ENCODE data around the gene FA2H. TPM values are rescaled to one million over a fixed set of nuclear protein-coding genes. Genes with fewer than 3 reads are reported as not detected.
"Not testable (repeated sequence)": the region's sequence is repeated elsewhere in the genome, so short reads cannot be mapped to it uniquely, and the experiment has no call there.

Gene FA2H
- total RNA-seq, 1 donor from 2014 or later = 3.3 TPM

DNA sequence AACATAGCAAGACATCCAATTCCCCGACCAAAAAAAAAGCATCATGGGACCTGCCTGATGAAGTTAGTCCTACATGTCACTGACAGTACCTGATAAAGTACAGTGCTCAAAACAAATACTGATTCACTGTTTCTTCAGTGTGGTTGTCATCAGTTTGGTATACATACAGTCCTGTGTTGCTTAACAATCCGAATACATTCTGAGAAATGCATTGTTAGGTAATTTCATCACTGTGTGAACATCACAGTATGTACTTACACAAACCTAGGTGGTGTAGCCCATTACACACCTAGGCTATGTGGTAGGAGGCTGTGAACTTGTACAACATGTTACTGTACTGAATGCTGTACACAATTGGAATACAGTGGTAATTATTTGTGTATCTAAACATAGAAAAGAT is 19.0 kb upstream of the FA2H start:
- TF ChIP-seq, protein P1, sequence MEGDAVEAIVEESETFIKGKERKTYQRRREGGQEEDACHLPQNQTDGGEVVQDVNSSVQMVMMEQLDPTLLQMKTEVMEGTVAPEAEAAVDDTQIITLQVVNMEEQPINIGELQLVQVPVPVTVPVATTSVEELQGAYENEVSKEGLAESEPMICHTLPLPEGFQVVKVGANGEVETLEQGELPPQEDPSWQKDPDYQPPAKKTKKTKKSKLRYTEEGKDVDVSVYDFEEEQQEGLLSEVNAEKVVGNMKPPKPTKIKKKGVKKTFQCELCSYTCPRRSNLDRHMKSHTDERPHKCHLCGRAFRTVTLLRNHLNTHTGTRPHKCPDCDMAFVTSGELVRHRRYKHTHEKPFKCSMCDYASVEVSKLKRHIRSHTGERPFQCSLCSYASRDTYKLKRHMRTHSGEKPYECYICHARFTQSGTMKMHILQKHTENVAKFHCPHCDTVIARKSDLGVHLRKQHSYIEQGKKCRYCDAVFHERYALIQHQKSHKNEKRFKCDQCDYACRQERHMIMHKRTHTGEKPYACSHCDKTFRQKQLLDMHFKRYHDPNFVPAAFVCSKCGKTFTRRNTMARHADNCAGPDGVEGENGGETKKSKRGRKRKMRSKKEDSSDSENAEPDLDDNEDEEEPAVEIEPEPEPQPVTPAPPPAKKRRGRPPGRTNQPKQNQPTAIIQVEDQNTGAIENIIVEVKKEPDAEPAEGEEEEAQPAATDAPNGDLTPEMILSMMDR (IDR thresholded peaks at IDR 0.05; ENCODE audit: unreplicated experiment) = no peak
- Mint-ChIP-seq H3K4me3 (ENCODE audit: low read depth) (no peak overlapping the region), H3K27ac (no peak overlapping the region), H3K27me3 (no peaks in the 10 kb centered on the region), H3K4me1 (ENCODE audit: low read depth) (no peaks in the 10 kb centered on the region), H3K36me3 (ENCODE audit: insufficient read depth) (no peaks in the 10 kb centered on the region), H3K9me3 (ENCODE audit: low read depth) (peaks cover 9% of the 10 kb centered on the region)
- no peak for DNase-seq (ENCODE audit: low spot score, unreplicated experiment)

DNA sequence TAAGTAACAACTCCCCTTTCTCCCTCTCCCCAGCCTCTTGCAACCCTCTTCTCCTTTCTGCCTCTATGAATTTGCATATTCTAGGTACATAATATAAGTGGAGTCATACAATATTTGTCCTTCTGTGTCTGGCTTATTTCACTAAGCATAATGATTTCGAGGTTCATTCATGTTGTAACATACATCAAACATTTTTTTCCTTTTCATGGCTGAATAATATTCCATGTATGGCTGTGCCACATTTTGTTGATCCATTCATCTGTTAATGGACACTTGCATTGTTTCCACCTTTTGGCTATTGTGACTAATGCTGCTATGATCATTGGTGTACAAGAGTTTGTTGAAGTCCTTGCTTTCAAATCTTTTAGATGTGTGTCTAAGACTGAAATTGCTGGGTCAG is 17.6 kb upstream of the FA2H start:
- no peak overlapping the region for H3K27ac Mint-ChIP-seq

DNA sequence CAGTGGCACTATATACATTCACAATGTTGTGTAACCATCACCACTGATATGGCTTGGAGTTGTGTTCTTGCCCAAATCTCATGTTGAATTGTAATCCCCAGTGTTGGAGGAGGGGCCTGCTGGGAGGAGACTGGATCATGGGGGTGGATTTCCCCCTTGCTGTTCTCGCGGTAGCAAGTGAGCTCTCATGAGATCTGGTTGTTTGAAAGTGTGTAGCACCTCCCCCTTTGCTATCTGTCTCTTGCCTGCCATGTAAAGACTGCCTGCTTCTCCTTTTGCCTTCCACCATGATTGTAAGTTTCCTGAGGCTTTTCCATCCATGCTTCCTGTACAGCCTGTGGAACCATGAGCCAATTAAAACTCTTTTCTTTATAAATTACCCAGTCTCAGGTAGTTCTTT is 17.1 kb upstream of the FA2H start:
- not testable (repeated sequence) for H3K27me3 Mint-ChIP-seq; H3K4me1 Mint-ChIP-seq (ENCODE audit: low read depth); H3K27ac Mint-ChIP-seq; DNase-seq (ENCODE audit: low spot score, unreplicated experiment); H3K4me3 Mint-ChIP-seq (ENCODE audit: low read depth); H3K9me3 Mint-ChIP-seq (ENCODE audit: low read depth); H3K36me3 Mint-ChIP-seq (ENCODE audit: insufficient read depth)

More for the DNA sequence above, 17.6 kb upstream of the FA2H start:
- H3K4me3 Mint-ChIP-seq (ENCODE audit: low read depth) = no peak overlapping the region
- peaks cover 9% of the 10 kb centered on the region for H3K9me3 Mint-ChIP-seq (ENCODE audit: low read depth)
- peaks cover 5% of the 10 kb centered on the region for H3K27me3 Mint-ChIP-seq
- TF ChIP-seq, protein P1 (IDR thresholded peaks at IDR 0.05; ENCODE audit: unreplicated experiment) = no peak
- H3K36me3 Mint-ChIP-seq (ENCODE audit: insufficient read depth) = no peaks in the 10 kb centered on the region
- H3K4me1 Mint-ChIP-seq (ENCODE audit: low read depth) = no peaks in the 10 kb centered on the region
- no peak for DNase-seq (ENCODE audit: low spot score, unreplicated experiment)

DNA sequence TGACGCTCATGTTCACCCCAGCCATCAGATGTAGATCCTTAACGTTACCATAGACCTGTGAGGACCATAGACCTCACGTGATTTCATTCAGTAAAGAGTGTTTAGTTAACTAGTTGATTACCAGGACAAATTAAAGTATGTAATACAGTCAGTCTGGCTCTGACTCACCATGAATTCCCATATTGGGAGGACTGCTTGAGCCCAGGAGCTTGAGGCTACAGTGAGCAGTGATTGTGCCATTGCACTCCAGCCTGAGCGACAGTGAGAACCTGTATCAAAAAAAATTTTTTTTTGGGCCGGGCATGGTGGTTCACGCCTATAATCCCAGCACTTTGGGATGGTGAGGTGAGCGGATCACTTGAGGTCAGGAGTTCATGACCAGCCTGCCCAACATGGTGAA is 13.5 kb upstream of the FA2H start:
- Mint-ChIP-seq H3K9me3 (ENCODE audit: low read depth) (peaks cover 9% of the 10 kb centered on the region), H3K4me1 (ENCODE audit: low read depth) (no peaks in the 10 kb centered on the region), H3K4me3 (ENCODE audit: low read depth) (no peak overlapping the region), H3K36me3 (ENCODE audit: insufficient read depth) (no peaks in the 10 kb centered on the region), H3K27ac (no peak overlapping the region), H3K27me3 (peaks cover 5% of the 10 kb centered on the region)
- TF ChIP-seq, protein P1 (IDR thresholded peaks at IDR 0.05; ENCODE audit: unreplicated experiment) = no peak
- no peak for DNase-seq (ENCODE audit: low spot score, unreplicated experiment)

DNA sequence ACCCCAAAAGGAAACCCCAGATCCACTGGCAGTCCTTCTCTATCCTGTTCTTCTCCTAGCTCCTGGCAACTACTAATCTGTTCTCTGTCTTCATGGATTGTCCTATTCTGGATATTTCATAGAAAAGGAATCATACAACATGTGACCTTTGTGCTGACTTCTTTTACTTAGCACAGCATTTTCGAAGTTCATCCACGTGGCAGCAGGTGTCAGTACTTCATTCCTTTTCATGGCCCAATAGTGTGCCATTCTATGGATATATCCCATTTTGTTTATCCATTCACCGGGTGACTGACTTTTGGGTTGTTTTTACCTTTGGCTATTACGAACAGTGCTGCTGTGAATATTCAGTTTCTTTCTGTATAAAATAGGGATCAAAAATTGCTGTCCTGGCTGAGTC is 10.4 kb upstream of the FA2H start:
- no peak overlapping the region for H3K4me3 Mint-ChIP-seq (ENCODE audit: low read depth)
- peaks cover 5% of the 10 kb centered on the region for H3K27me3 Mint-ChIP-seq
- H3K27ac Mint-ChIP-seq = no peak overlapping the region
- no peaks in the 10 kb centered on the region for H3K9me3 Mint-ChIP-seq (ENCODE audit: low read depth)
- no peaks in the 10 kb centered on the region for H3K36me3 Mint-ChIP-seq (ENCODE audit: insufficient read depth)
- DNase-seq (ENCODE audit: low spot score, unreplicated experiment) = no peak
- TF ChIP-seq, protein P1 (IDR thresholded peaks at IDR 0.05; ENCODE audit: unreplicated experiment) = no peak
- H3K4me1 Mint-ChIP-seq (ENCODE audit: low read depth) = no peaks in the 10 kb centered on the region

DNA sequence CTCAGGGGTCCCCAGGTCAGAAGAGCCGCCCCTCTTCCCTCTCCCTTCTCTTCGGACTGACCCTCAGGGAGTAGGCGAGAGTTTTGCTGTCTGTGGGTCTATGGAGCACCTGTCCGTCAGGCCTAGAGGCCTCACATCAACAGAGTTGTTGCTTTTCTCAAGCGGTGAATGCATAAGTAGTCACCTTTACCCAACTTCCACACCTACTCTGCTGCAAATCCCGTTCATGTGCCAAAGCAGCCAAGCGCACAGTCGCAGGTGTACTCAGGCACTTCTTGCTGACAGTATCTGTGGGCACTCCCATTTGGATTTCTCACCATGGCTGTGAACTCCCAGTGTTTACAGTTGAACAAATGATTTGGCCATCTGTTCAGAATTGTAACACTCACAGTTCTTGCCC is 4.0 kb upstream of the FA2H start:
- no peak for DNase-seq (ENCODE audit: low spot score, unreplicated experiment)
- Mint-ChIP-seq H3K9me3 (ENCODE audit: low read depth) (no peaks in the 10 kb centered on the region), H3K27ac (no peak overlapping the region), H3K4me1 (ENCODE audit: low read depth) (peaks cover 4% of the 10 kb centered on the region), H3K27me3 (peaks cover 9% of the 10 kb centered on the region), H3K4me3 (ENCODE audit: low read depth) (no peak overlapping the region), H3K36me3 (ENCODE audit: insufficient read depth) (no peaks in the 10 kb centered on the region)
- TF ChIP-seq, protein P1 (IDR thresholded peaks at IDR 0.05; ENCODE audit: unreplicated experiment) = no peak
